Upper lobe of right lung (tissue), 1 donor: ENCODE measurements around the gene SAMD1. TPM values are rescaled to one million over a fixed set of nuclear protein-coding genes. Genes with fewer than 3 reads are reported as not detected.

Experiments used
- ATAC-seq: fragments of 200-7000 bp; cut with Tn5 transposase; one replicate; pipeline ENCODE4 v1.9.1; 2020; ENCODE audit warnings: mild to moderate bottlenecking, moderate library complexity
- DNase-seq: peaks from one replicate; pipeline ENCODE4 v3.0.0-alpha.2; 2020
- H3K27ac ChIP-seq: fragments of 200-600 bp; one replicate; pipeline ENCODE4 v1.8.0; 2022
- H3K27me3 ChIP-seq: fragments of 200-600 bp; one replicate; pipeline ENCODE4 v1.8.0; 2022; ENCODE audit warnings: mild to moderate bottlenecking
- H3K36me3 ChIP-seq: fragments of 200-600 bp; one replicate; pipeline ENCODE4 v1.8.0; 2022
- H3K4me1 ChIP-seq: fragments of 200-600 bp; one replicate; pipeline ENCODE4 v1.8.0; 2022
- H3K4me3 ChIP-seq: fragments of 200-600 bp; one replicate; pipeline ENCODE4 v1.8.0; 2022; ENCODE audit warnings: mild to moderate bottlenecking
- H3K9me3 ChIP-seq: fragments of 200-600 bp; one replicate; pipeline ENCODE4 v1.8.0; 2022
- intact Hi-C: fragments of 100-400 bp; cut with DNase I; formaldehyde crosslinking; loops from one replicate; pipeline ENCODE4 v1.11.0; 2022
- total RNA-seq: library from RNA; stranded (reverse); fragmentation: NEBNext Ultra II Directional; extraction: Animal tissue kit (Norgen Biotek cat#: 25700); gene quantifications from one replicate; pipeline ENCODE4 v1.2.1, GENCODE V29; 2021
- TF ChIP-seq, protein P1 (sequence below): fragments of 200-600 bp; IDR thresholded peaks from one replicate; pipeline ENCODE4 v1.8.0; 2022; ENCODE audit warnings: antibody characterized with exemption
- donor health status: DM: no; HTN: yes; CAD: no; lungs with severe emphysema.

Gene SAMD1
- total RNA-seq, 1 donor from 2014 or later: 45.9 TPM

DNA sequence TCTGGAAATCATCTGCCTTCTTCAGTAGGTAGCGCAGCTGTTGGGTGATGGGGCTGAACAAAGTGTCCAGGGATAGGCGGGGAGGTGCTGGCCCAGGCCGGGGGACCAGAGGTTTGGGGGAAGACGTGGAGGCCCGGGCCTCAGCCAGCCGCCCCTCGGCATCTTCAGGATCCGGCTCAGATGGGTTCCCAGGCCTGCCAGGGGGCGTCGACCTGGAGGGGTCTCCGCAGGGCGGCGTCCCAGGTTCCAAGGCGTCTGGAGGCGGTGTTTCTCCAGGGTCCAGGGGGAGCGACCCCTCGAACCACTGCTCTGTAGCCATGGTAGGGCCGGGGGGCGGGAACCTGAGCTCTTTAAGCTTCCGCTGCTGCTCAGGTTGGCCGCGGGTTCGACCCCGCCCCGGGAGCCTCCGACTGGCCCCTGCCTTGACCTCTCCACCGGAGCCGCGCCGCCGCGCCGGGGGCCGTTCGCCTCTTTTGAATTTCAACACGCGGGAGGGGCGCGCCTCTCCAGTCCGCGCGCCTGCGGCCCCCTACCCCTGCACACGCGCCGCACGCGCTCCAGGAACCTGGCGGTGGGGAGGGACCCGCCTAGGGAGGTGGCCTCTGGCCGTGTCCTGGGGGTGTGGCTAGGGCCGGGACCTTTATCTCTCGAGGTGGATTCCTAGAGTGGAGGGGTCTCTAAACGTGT, 5.1 kb downstream of the SAMD1 start, which contains the start of gene C19orf67:
TSS of gene C19orf67 (minus strand) at position 475 of the 687 bp plus-strand sequence. CDS start at position 319, 156 bp downstream.
- intact Hi-C loops: no loop called here
- Histone ChIP-seq H3K27ac (no peak within 1 kb of the TSS), H3K4me1 (peaks cover 10% of the 10 kb centered on the region), H3K36me3 (peaks cover 11% of the 10 kb centered on the region), H3K27me3 (no peaks in the 10 kb centered on the region), H3K9me3 (no peaks in the 10 kb centered on the region), H3K4me3 (no peak within 1 kb of the TSS)
- TF ChIP-seq, protein P1, sequence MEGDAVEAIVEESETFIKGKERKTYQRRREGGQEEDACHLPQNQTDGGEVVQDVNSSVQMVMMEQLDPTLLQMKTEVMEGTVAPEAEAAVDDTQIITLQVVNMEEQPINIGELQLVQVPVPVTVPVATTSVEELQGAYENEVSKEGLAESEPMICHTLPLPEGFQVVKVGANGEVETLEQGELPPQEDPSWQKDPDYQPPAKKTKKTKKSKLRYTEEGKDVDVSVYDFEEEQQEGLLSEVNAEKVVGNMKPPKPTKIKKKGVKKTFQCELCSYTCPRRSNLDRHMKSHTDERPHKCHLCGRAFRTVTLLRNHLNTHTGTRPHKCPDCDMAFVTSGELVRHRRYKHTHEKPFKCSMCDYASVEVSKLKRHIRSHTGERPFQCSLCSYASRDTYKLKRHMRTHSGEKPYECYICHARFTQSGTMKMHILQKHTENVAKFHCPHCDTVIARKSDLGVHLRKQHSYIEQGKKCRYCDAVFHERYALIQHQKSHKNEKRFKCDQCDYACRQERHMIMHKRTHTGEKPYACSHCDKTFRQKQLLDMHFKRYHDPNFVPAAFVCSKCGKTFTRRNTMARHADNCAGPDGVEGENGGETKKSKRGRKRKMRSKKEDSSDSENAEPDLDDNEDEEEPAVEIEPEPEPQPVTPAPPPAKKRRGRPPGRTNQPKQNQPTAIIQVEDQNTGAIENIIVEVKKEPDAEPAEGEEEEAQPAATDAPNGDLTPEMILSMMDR: no peak
- DNase-seq: no peak
- no peak for ATAC-seq

DNA sequence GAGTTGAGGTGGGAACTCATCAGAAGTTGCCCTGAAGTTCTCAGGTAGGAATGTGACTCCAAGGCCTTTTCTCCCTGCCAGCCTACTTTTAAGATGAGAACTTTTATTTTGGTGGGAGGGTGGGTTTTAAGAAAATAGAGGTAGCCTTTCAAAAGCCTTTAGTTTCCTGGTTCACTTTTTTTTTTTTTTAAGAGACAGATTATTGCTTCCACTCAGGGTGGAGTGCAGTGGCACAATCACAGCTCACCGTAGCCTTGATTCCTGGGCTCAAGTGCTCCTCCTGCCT, 7.9 kb downstream of the SAMD1 start:
- no peak overlapping the region for H3K27ac ChIP-seq
- TF ChIP-seq, protein P1: no peak
- H3K9me3 ChIP-seq: no peaks in the 10 kb centered on the region
- no peaks in the 10 kb centered on the region for H3K36me3 ChIP-seq
- no peaks in the 10 kb centered on the region for H3K27me3 ChIP-seq
- no peak for ATAC-seq
- no peak for DNase-seq
- intact Hi-C loops: no loop called here
- H3K4me3 ChIP-seq: peak overlapping the region; percentile 91
- H3K4me1 ChIP-seq: peaks cover 17% of the 10 kb centered on the region

DNA sequence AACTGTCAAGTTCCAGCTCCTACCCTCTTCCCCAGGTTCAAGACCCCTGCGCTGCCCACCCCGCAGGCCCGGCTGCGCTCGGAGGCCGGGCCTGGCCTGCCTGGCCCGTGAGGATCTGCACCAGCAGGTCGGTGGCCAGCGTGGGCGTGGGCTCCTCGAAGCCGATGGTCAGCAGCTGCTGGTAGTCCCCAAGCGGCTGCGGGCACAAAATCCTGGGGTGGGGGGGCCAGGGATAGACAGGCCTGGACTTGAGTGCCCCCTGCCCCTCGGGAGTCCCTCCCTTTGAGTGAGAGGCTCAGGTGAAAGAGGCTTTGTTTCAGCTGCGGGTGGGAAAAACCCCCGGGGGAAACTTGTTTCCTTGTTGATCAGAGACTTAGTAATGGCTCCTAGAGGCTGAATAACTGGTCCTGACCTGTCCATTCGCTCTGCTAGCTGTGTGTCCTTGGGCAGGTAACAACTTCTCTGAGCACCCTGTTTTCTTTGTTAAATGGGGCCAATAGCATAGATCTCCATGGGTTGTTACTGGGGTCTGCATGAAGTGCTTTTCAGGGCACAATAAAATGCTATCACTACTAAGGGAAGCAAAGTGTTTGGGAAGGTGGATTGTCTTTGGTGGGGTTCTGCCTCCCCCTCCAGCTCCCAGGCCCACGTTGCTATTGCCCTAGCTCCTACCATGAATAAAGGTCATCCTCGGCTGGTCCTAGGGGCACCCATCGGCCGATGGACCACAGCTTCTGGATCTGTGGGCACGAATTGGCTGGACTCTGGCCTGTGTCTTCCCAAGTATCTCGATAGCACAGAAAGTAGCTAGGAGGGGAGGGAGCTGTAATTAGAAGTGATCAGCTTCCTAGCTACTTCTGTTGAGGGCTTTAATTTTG, 8.5 kb downstream of the SAMD1 start:
- ATAC-seq (peak; percentile 40), DNase-seq (peak; percentile 89)
- Histone ChIP-seq H3K9me3 (no peaks in the 10 kb centered on the region), H3K4me3 (peak overlapping the region; percentile 91), H3K36me3 (no peaks in the 10 kb centered on the region), H3K27me3 (no peaks in the 10 kb centered on the region), H3K4me1 (peaks cover 17% of the 10 kb centered on the region), H3K27ac (peak overlapping the region; percentile 93)
- TF ChIP-seq, protein P1: no peak
- intact Hi-C loops: no loop called here

DNA sequence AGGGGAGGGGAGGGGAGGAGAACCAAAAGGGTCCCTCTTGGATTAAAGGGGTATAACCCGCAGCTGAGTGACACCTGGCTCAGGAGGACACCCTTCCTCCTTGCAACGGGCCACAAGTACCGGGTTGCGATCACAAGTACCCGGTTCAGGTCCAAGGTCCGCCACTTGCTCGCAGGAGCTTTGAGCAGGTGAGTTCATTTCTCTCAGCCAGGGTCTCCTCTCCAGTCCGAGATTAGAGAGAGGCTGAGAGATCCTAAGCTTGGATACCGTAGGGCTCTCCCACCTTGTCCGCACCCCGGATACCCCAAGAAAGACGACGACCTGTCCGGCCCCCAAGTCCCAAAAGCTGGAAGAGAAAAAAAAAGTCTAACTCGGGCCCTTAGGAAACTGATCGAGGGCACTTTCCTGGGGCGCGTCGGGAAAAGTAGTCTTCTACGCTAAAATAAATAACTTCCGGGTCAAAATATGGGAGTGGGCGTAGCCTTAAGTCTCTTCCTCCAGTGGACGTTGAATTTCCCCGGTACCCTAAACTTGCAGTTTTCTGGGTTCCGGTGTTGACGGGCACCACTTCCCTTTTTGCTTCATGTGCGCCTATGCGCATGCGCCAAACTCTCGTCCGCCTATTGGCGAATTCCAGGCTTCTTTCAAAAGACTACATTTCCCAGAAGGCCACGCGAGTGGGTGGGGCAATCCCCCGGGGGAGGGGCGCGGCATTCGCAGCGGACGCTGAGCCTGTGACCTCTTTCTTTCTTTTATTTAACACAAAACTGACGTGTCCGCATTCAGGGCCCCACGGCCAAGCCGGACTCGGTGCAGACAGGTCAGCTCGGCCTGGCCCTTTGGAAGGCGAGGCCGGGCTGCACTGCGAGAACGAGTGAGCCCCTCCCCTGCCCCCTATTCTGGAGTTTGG, 9.4 kb downstream of the SAMD1 start:
- DNase-seq: peak; percentile 99
- ATAC-seq: peak; percentile 94
- Histone ChIP-seq H3K9me3 (no peaks in the 10 kb centered on the region), H3K4me1 (peaks cover 17% of the 10 kb centered on the region), H3K27me3 (no peaks in the 10 kb centered on the region), H3K4me3 (peak overlapping the region; percentile 91), H3K27ac (peak overlapping the region; percentile 93), H3K36me3 (no peaks in the 10 kb centered on the region)
- intact Hi-C loops: no loop called here
- TF ChIP-seq, protein P1: no peak

DNA sequence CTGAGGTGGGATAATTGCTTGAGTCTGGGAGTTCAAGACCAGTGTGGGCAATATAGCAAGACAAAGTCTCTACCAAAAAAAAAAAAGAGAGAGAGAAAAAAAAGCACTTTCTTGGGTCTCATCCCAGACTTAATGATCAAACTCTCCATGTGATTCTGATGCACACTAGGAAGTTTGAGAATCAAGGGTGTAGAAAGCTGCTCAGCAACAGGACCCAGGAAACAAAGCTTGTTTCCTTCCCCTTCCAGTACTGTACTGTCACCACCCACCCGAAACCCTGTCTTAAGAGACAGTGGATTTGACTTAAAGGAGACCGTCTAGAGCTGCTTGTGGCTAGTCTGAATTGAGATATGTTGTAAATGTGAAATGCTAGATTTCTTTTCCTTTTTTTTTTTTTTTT, 12.1 kb downstream of the SAMD1 start:
- intact Hi-C loops: no loop called here
- Histone ChIP-seq H3K36me3 (no peaks in the 10 kb centered on the region), H3K4me3 (no peak overlapping the region), H3K4me1 (peaks cover 23% of the 10 kb centered on the region), H3K27me3 (no peaks in the 10 kb centered on the region), H3K27ac (no peak overlapping the region), H3K9me3 (no peaks in the 10 kb centered on the region)
- DNase-seq (no peak), ATAC-seq (no peak)
- TF ChIP-seq, protein P1: no peak
